ENCODE results near the gene PTCH1. TPM values are rescaled to one million over a fixed set of nuclear protein-coding genes. Genes with fewer than 3 reads are reported as not detected.

The PTCH1 gene
- polyA plus RNA-seq, 1 donor (not counting 4 experiments of a cell fraction or from before 2014, with no cell fraction given): 1.7 TPM

DNA sequence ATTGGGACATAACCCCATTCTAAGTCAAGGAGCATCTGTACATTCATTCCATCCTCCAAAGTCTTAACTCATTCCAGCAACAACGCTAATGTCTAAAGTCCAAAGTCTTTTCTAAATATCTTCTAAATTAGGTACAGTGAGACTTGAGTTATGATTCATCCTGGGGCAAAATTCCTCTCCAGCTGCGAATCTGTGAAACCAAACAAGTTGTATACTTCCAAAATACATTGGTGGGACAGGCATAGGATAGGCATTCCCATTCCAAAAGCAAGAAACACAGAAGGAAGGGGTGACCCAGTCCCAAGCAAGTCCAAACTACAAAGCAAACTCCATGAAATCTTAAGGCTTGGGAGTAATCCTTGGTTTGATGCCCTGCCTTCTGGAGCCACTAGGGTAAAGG, 101.6 kb downstream of the PTCH1 start:
- peaks cover 4% of the 10 kb centered on the region for H3K4me1 ChIP-seq (ENCODE audit: control insufficient read depth, extremely low read depth, insufficient read depth, low read length)
- no peaks in the 10 kb centered on the region for H4K20me1 ChIP-seq (ENCODE audit: control insufficient read depth, extremely low read depth, insufficient read depth, low read length)
- H3K27me3 ChIP-seq (ENCODE audit: control insufficient read depth, extremely low read depth, insufficient read depth, low read length): no peaks in the 10 kb centered on the region
- H3K9me3 ChIP-seq (ENCODE audit: control insufficient read depth, low read depth, low read length): no peaks in the 10 kb centered on the region
- no peak overlapping the region for H3K4me2 ChIP-seq (ENCODE audit: control insufficient read depth, extremely low read depth, insufficient read depth, low read depth, low read length)
- no peaks in the 10 kb centered on the region for H3K9me1 ChIP-seq (ENCODE audit: control insufficient read depth, extremely low read depth, insufficient read depth, low read length)
- TF ChIP-seq, protein P1, sequence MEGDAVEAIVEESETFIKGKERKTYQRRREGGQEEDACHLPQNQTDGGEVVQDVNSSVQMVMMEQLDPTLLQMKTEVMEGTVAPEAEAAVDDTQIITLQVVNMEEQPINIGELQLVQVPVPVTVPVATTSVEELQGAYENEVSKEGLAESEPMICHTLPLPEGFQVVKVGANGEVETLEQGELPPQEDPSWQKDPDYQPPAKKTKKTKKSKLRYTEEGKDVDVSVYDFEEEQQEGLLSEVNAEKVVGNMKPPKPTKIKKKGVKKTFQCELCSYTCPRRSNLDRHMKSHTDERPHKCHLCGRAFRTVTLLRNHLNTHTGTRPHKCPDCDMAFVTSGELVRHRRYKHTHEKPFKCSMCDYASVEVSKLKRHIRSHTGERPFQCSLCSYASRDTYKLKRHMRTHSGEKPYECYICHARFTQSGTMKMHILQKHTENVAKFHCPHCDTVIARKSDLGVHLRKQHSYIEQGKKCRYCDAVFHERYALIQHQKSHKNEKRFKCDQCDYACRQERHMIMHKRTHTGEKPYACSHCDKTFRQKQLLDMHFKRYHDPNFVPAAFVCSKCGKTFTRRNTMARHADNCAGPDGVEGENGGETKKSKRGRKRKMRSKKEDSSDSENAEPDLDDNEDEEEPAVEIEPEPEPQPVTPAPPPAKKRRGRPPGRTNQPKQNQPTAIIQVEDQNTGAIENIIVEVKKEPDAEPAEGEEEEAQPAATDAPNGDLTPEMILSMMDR (optimal IDR thresholded peaks at IDR 0.05 in 1 of 3, IDR thresholded peaks at IDR 0.05 in 1 of 3, conservative IDR thresholded peaks at IDR 0.05 in 1 of 3; ENCODE audit: extremely low read depth in 1 of 3, insufficient read depth in 2 of 3, low read length in 3 of 3): no peak
- TF ChIP-seq EZH2 (IDR thresholded peaks at IDR 0.05; ENCODE audit: low read length): no peak
- no peaks in the 10 kb centered on the region for H3K79me2 ChIP-seq (ENCODE audit: control insufficient read depth, insufficient read depth, low read length)
- H3K4me3 ChIP-seq (ENCODE audit: control insufficient read depth in 2 of 3, extremely low read depth in 1 of 3, insufficient read depth in 2 of 3, low read depth in 1 of 3, low read length in 3 of 3): no peak overlapping the region
- DNase-seq (ENCODE audit: low read depth, low spot score): no peak
- no peak overlapping the region for H3K27ac ChIP-seq (ENCODE audit: control insufficient read depth, insufficient read depth, low read length)
- H3K36me3 ChIP-seq (ENCODE audit: control insufficient read depth in 2 of 2, extremely low read depth in 1 of 2, insufficient read depth in 2 of 2, low read length in 2 of 2): no peaks in the 10 kb centered on the region
- no peak overlapping the region for H2AFZ ChIP-seq (ENCODE audit: control insufficient read depth, low read length)
- dilution Hi-C loops (cut with MboI; ENCODE audit: extremely low pct_ligation_motif_present, low sequenced_read_pairs): no loop called here
- H3K9ac ChIP-seq (ENCODE audit: control insufficient read depth, extremely low read depth, insufficient read depth, low read length): no peak overlapping the region
- no peak for FAIRE-seq

DNA sequence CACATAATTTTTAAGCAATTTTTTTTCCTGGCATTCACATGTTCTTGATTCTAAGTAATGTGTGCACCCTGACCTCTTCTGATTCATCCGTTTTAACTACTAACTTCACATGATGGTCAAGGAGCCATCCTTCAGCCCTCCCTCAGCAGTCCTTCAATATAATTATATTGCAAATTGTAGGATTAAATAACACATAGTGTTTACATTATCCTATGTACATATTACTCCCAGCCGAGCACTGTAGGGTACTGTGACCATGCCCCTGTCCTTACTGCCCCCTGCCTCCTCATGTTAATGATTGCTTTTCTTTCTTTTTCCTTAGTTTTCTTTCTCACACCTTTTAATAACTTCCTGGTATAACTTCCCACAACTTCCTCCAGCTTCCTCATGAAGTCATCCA, 103.0 kb downstream of the PTCH1 start:
- no peak for TF ChIP-seq EZH2 (IDR thresholded peaks at IDR 0.05; ENCODE audit: low read length)
- TF ChIP-seq, protein P1 (optimal IDR thresholded peaks at IDR 0.05 in 1 of 3, IDR thresholded peaks at IDR 0.05 in 1 of 3, conservative IDR thresholded peaks at IDR 0.05 in 1 of 3; ENCODE audit: extremely low read depth in 1 of 3, insufficient read depth in 2 of 3, low read length in 3 of 3): no peak
- dilution Hi-C loops (cut with MboI; ENCODE audit: extremely low pct_ligation_motif_present, low sequenced_read_pairs): no loop called here
- no peak overlapping the region for H3K4me2 ChIP-seq (ENCODE audit: control insufficient read depth, extremely low read depth, insufficient read depth, low read depth, low read length)
- no peaks in the 10 kb centered on the region for H4K20me1 ChIP-seq (ENCODE audit: control insufficient read depth, extremely low read depth, insufficient read depth, low read length)
- FAIRE-seq (no peak), DNase-seq (ENCODE audit: low read depth, low spot score) (no peak)
- H3K9ac ChIP-seq (ENCODE audit: control insufficient read depth, extremely low read depth, insufficient read depth, low read length): no peak overlapping the region
- H3K27me3 ChIP-seq (ENCODE audit: control insufficient read depth, extremely low read depth, insufficient read depth, low read length): no peaks in the 10 kb centered on the region
- no peaks in the 10 kb centered on the region for H3K9me1 ChIP-seq (ENCODE audit: control insufficient read depth, extremely low read depth, insufficient read depth, low read length)
- no peaks in the 10 kb centered on the region for H3K9me3 ChIP-seq (ENCODE audit: control insufficient read depth, low read depth, low read length)
- H3K4me3 ChIP-seq (ENCODE audit: control insufficient read depth in 2 of 3, extremely low read depth in 1 of 3, insufficient read depth in 2 of 3, low read depth in 1 of 3, low read length in 3 of 3): no peak overlapping the region
- no peak overlapping the region for H2AFZ ChIP-seq (ENCODE audit: control insufficient read depth, low read length)
- H3K4me1 ChIP-seq (ENCODE audit: control insufficient read depth, extremely low read depth, insufficient read depth, low read length): peaks cover 10% of the 10 kb centered on the region
- H3K27ac ChIP-seq (ENCODE audit: control insufficient read depth, insufficient read depth, low read length): no peak overlapping the region
- H3K79me2 ChIP-seq (ENCODE audit: control insufficient read depth, insufficient read depth, low read length): no peaks in the 10 kb centered on the region
- H3K36me3 ChIP-seq (ENCODE audit: control insufficient read depth in 2 of 2, extremely low read depth in 1 of 2, insufficient read depth in 2 of 2, low read length in 2 of 2): no peaks in the 10 kb centered on the region

Measured in keratinocyte (primary cell).